ENCODE data around the gene HSD17B12.
A peak's percentile ranks its signal among the peaks of the same experiment; 100 is the strongest.
"Not testable (repeated sequence)": the region's sequence is repeated elsewhere in the genome, so short reads cannot be mapped to it uniquely, and the experiment has no call there.

The HSD17B12 gene

DNA sequence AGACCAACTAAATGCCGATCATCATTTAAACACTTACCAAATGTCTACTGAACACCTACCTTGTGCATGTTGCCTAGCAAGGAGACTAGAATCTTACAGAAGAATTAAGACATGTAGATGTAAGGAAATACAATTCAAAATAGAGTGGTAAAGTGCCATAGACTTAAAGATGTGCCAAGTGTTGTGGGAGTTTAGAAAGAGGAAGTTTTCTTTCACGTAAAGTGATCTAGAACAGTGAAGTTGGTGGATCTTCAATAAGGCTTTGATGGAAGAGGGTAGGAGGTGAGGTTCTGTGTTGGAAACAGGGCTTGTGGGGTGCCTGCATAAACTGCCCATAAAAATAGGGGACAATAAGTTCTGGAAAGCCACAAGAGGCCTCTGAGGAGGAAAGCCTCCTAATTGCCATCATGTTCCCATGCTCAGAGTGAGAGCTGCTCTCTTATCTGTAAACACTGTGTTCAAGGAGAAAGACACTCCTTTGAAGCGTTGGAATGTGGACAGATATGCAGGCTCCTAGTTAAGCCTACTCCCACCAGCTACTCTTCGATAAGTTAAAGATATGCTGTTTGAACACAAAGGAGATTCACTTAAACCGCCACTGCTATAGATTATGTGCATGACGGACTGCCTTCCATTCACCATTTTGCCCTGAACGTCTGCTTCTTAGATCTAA lies 66.7 kb downstream of the HSD17B12 start:
- no peak for DNase-seq (ENCODE audit: low spot score)

DNA sequence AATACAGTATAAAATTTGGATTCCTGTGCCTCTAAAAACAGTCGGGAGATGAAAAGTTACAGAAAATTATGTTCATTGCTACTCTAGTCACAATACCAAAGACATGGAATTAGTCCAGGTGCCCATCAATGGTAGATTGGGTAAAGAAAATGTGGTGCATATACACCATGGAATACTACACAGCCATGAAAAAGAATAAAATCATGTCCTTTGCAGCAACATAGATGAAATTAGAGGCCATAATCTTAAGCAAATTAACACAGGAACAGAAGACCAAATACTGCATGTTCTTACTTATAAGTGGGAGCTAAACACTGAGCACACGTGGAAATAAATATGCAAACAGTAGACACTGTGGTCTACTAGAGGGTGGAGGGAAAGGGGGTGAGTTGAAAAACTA lies 67.6 kb downstream of the HSD17B12 start:
- DNase-seq (ENCODE audit: low spot score) = no peak

GRCh38 chr11:43751726-43752125 lies 71.2 kb downstream of the HSD17B12 start:
- no peak for DNase-seq (ENCODE audit: low spot score)

- DNase-seq (ENCODE audit: low spot score) = peak; percentile 6
These were observed 76.0 kb downstream of the HSD17B12 start for GRCh38 chr11:43756575-43756974.

DNA sequence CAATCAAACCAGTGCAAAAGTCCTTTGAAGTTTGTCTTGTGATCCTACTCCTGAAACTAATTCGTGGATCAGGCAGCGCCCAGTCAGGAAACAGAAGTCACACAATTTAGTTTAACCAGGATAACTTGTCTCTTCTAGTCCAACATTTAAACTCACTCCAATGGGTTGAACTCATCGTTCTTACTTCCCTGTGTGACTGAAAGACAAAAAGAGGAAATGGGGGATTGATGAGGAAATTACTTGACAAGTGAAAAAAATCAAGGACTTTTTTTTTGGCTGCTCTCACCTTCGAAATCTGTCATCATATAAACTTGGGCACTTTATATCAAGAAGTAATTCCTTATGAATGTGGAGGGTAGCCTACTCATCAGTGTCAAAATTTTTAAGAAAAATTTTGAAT lies 78.4 kb downstream of the HSD17B12 start:
- no peak for DNase-seq (ENCODE audit: low spot score)

DNA sequence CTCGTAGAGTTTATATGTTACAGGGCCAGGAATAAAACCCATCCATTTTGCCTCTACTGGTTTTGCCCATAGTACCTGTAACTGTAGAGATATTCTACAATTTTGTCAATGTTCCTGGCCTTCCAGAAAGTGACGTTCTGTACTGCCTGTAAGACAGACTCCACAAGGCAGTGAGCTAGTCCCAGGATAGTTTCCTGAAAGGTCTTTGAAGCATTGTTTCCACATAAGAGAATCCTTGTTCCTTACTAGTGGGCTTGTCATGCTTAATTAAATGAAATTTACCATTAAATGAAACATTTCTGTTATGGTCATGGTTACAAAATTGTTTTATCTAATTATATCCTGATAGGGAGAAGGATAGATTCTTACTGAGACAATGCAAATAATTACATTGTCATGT lies 80.4 kb downstream of the HSD17B12 start:
- DNase-seq (ENCODE audit: low spot score) = no peak

GRCh38 chr11:43765194-43765593 lies 84.7 kb downstream of the HSD17B12 start:
- DNase-seq (ENCODE audit: low spot score) = no peak

DNA sequence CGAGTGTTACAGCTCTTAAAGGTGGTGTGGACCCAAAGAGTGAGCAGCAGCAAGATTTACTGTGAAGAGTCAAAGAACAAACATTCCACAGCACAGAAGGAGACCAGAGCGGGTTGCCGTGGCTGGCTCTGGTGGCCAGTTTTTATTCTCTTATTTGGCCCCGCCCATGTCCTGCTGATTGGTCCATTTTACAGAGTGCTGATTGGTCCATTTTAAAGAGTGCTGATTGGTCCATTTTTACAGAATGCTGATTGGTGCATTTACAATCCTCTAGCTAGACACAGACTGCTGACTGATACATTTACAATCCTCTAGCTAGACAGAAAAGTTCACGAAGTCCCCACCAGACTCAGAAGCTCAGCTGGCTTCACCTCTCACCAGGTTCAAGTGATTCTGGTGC lies 88.1 kb downstream of the HSD17B12 start:
- DNase-seq (ENCODE audit: low spot score) = not testable (repeated sequence)

DNA sequence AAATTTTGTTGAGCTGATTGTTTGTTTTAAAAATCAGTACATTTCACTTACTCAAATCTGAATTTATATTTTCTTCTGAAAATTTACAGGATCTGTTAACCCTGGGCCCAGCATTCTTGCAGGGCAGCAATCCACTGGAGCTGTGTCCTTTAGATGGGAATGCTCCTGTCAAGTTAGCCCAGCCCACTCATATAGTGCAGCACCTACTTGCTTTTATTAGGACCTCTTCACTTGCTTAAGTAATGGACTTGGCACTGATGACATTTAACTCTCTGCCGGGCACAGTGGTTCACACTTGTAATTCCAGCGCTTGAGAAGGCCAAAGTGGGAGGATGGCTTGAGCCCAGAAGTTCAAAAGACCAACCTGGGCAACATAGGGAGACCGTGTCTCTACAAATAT lies 89.6 kb downstream of the HSD17B12 start:
- DNase-seq (ENCODE audit: low spot score) = no peak

- no peak for DNase-seq (ENCODE audit: low spot score)
These were observed 92.2 kb downstream of the HSD17B12 start for GRCh38 chr11:43772733-43773132.

DNA sequence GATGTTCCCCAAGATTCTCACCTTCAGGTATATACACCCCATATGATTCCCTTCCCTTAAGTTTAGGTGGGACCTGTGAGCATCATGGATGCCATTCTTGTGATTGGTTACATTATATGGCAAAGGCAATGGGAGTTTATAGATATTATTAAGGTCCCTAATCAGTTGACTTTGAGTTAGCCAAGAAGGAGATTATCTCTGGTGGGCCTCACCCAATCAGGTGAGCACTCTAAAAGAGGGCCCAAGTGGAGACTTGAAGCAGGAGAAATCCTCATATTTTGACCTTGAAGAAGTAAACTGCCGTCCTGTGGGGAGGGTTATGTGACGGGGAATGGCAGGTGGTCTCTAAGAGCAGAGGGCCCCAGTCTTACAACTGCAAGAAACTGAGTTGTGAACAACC lies 94.2 kb downstream of the HSD17B12 start:
- no peak for DNase-seq (ENCODE audit: low spot score)

- no peak for DNase-seq (ENCODE audit: low spot score)
These were observed 98.8 kb downstream of the HSD17B12 start for GRCh38 chr11:43779306-43779705.

GRCh38 chr11:43784301-43784700 lies 103.8 kb downstream of the HSD17B12 start:
- no peak for DNase-seq (ENCODE audit: low spot score)

DNA sequence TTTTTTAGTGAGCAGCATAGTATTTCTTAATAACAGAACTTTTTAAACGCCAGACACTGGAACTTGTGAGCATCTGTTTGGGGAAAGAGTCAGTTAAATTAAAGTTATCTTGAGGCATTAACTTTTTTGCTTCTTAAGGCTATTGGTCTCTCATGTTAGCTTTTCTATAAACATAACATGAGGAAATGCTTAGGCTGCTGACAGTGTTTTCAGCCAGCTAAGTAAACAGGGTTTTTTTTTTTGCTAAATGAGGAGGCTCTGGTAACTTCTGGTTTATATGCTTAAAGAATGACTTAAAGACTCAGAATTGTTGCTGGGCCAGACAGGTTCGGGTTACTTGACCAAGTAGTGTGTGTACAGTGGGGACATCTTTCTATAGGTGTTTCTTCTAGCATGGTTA lies 104.3 kb downstream of the HSD17B12 start:
- DNase-seq (ENCODE audit: low spot score) = no peak

GRCh38 chr11:43785318-43785717 lies 104.8 kb downstream of the HSD17B12 start:
- no peak for DNase-seq (ENCODE audit: low spot score)

- DNase-seq (ENCODE audit: low spot score) = no peak
These were observed 105.5 kb downstream of the HSD17B12 start for GRCh38 chr11:43786016-43786415.

GRCh38 chr11:43787824-43788223 lies 107.3 kb downstream of the HSD17B12 start:
- DNase-seq (ENCODE audit: low spot score) = no peak

- DNase-seq (ENCODE audit: low spot score) = no peak
These were observed 107.9 kb downstream of the HSD17B12 start for GRCh38 chr11:43788421-43788820.

- DNase-seq (ENCODE audit: low spot score) = peak; percentile 62
These were observed 109.3 kb downstream of the HSD17B12 start for GRCh38 chr11:43789700-43790443.

DNA sequence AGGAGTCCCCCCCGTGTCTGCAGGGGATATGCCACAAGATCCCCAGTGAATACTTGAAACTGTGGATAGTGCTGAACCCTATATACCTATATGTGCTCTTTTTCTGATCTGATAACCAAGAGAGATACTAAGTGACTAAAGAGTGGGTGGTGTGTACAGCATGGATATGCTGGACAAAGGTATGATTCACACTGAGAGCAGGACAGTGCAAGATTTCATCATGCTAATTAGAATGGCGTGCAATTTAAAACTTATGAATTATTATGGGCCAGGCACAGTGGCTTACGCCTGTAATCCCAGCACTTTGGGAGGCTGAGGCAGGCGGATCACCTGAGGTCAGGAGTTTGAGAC lies 109.9 kb downstream of the HSD17B12 start:
- no peak for DNase-seq (ENCODE audit: low spot score)

GRCh38 chr11:43797337-43797736 lies 116.8 kb downstream of the HSD17B12 start:
- no peak for DNase-seq (ENCODE audit: low spot score)

DNA sequence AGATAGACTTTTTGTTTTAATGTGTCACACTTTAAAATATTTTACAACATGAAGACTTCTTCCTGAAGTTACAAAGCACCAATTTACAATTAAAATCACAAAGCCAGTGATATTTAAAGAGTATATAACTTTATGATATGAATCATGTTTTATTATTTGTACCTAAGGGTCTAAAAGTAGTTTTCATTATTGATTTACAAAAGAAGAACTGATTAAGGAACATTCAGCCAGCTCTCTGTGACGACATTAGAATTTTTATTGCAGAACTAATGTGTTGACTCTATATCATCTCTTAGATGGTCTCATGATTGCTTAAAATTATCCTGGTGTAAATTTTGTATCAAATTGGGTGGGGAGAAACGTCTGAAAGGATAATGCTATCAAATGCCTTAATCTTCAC lies 117.3 kb downstream of the HSD17B12 start:
- no peak for DNase-seq (ENCODE audit: low spot score)

DNA sequence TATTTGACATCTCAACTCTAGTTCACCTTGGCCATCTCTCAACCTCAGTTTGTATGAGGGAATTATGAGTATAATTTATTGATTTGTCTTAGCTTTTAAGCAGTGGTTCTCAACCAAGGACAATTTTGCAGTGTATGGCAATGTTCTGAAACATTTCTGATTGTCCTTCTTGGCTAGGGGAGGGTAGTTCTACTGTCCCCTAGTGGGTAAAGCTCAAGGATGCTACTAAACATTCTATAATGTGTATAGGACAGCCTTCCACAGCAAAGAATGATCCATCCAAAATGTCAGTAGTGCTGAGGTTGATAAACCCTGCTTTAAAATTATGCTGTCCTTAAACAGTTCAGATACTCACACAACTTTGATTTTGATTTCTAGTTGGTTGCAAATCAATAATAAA lies 122.0 kb downstream of the HSD17B12 start:
- no peak for DNase-seq (ENCODE audit: low spot score)

DNA sequence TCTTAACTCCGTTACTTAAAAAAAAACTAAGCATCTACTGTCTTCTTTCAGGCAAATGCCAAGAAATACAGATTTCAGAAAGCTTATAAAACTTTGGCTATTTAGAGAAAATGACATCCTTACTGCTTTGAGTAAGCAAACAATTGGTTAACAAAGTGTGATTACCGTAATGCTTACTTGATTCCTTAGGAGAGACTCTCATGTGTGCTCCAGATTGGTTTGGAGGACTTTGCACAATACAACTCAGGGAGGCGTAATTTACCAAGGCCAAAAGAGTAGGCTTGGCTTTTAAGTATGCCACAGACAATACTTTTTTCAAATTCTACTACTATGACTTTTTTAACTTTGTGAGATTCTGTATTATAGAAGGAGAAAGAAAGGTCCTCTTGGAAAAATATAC lies 123.2 kb downstream of the HSD17B12 start:
- no peak for DNase-seq (ENCODE audit: low spot score)

Data from GM03348 (cell line).